ENCODE measurements around the gene HMGXB3.

DNA sequence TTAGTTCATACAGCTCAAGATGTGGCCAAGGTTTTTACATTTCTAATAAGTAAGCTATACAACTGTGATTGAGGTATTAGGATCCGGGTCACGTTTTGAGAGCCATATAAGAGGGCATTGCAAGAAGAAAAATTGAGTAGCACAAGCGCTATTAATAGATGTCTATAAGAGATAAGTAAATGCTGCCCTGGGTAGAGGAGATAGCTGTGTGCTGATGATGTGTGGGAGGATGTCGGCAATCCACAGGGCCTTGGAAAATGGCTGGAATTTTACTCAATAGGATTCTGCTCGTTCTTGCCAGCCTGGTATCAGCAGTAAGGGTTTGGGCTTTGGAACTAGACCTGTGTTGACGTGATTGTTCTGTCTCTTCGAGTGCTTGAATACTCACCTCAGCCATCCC, 44.2 kb downstream of the HMGXB3 start:
- TF ChIP-seq ZNF3 (CRISPR knock-in tag; IDR thresholded peaks at IDR 0.05) (no peak), RARG (CRISPR knock-in tag; IDR thresholded peaks at IDR 0.05; ENCODE audit: low read depth) (no peak), ASH2L (IDR thresholded peaks at IDR 0.05; ENCODE audit: insufficient read length, low read depth, low read length) (no peak), ZNF660 (CRISPR knock-in tag; IDR thresholded peaks at IDR 0.05; ENCODE audit: borderline replicate concordance, low read depth) (no peak)
